HEK293 (cell line): ENCODE data around the gene B4GALT2.

ENCODE experiments used
- BCL11A ChIP-seq: fragments of 450-650 bp; formaldehyde crosslinking; IDR thresholded peaks from 2 replicates; pipeline ENCODE4 v1.5.1; 2016; ENCODE audit warnings: low read depth, missing biosample characterization, missing genetic modification characterization
- HOXD13 ChIP-seq: sonication (generic); formaldehyde crosslinking; IDR thresholded peaks from 2 replicates; pipeline ENCODE4 v1.8.0; 2022; ENCODE audit warnings: missing genetic modification reagents, borderline replicate concordance
- OVOL3 ChIP-seq: fragments of 450-650 bp; formaldehyde crosslinking; IDR thresholded peaks from 2 replicates; pipeline ENCODE4 v1.5.1; 2016; ENCODE audit warnings: missing biosample characterization, missing genetic modification characterization
- REPIN1 ChIP-seq: fragments of 450-650 bp; formaldehyde crosslinking; IDR thresholded peaks from 2 replicates; pipeline ENCODE4 v1.5.1; 2017; ENCODE audit warnings: missing biosample characterization, missing genetic modification characterization, low read depth
- ZNF140 ChIP-seq: fragments of 450-650 bp; formaldehyde crosslinking; IDR thresholded peaks from 2 replicates; pipeline ENCODE4 v1.5.1; 2016; ENCODE audit warnings: missing biosample characterization, missing genetic modification characterization
- ZNF624 ChIP-seq: fragments of 450-650 bp; formaldehyde crosslinking; IDR thresholded peaks from 2 replicates; pipeline ENCODE4 v1.5.1; 2017; ENCODE audit warnings: missing biosample characterization, missing genetic modification characterization
- ZNF76 ChIP-seq: fragments of 450-650 bp; formaldehyde crosslinking; IDR thresholded peaks from 2 replicates; pipeline ENCODE4; 2016; ENCODE audit warnings: low read depth, missing biosample characterization, missing genetic modification characterization, borderline replicate concordance
- ZNF777 ChIP-seq: fragments of 450-650 bp; formaldehyde crosslinking; IDR thresholded peaks from 2 replicates; pipeline ENCODE4 v1.5.1; 2017; ENCODE audit warnings: missing biosample characterization, missing genetic modification characterization, borderline replicate concordance
- TF ChIP-seq, protein P1 (sequence below): fragments of 450-650 bp; formaldehyde crosslinking; IDR thresholded peaks from 2 replicates; pipeline ENCODE4 v1.5.1; 2016; ENCODE audit warnings: missing biosample characterization, missing genetic modification characterization
- TF ChIP-seq, protein P2 (sequence below): fragments of 450-650 bp; formaldehyde crosslinking; IDR thresholded peaks from 2 replicates; pipeline ENCODE4 v1.5.1; 2016; ENCODE audit warnings: missing biosample characterization, missing genetic modification characterization
- TF ChIP-seq, protein P3 (sequence below): fragments of 450-650 bp; formaldehyde crosslinking; IDR thresholded peaks from 2 replicates; pipeline ENCODE4 v1.5.1; 2016; ENCODE audit warnings: missing biosample characterization, missing genetic modification characterization

DNA sequence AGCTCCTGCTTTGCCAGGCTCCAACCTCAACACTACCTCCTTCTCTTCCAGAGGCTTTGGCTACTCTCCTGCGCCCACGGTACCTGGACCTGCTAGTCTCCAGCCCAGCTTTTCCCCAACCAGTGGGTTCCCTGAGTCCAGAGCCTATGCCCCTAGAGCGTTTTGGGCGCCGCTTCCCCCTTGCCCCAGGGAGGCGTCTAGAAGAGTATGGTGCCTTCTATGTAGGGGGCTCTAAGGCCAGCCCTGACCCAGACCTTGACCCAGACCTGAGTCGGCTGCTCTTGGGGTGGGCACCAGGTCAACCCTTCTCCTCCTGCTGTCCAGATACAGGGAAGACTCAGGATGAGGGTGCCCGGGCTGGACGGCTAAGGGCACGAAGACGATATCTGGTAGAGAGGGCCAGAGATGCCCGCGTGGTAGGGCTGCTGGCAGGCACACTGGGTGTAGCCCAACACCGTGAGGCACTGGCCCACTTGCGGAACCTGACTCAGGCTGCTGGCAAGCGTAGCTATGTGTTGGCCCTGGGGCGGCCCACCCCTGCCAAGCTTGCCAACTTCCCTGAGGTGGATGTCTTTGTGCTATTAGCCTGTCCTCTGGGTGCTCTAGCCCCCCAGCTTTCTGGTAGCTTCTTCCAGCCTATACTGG lies 7.6 kb upstream of the B4GALT2 start:
- TF ChIP-seq, protein P1, sequence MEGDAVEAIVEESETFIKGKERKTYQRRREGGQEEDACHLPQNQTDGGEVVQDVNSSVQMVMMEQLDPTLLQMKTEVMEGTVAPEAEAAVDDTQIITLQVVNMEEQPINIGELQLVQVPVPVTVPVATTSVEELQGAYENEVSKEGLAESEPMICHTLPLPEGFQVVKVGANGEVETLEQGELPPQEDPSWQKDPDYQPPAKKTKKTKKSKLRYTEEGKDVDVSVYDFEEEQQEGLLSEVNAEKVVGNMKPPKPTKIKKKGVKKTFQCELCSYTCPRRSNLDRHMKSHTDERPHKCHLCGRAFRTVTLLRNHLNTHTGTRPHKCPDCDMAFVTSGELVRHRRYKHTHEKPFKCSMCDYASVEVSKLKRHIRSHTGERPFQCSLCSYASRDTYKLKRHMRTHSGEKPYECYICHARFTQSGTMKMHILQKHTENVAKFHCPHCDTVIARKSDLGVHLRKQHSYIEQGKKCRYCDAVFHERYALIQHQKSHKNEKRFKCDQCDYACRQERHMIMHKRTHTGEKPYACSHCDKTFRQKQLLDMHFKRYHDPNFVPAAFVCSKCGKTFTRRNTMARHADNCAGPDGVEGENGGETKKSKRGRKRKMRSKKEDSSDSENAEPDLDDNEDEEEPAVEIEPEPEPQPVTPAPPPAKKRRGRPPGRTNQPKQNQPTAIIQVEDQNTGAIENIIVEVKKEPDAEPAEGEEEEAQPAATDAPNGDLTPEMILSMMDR (tag by site-specific recombination) = no peak
- TF ChIP-seq, protein P2, sequence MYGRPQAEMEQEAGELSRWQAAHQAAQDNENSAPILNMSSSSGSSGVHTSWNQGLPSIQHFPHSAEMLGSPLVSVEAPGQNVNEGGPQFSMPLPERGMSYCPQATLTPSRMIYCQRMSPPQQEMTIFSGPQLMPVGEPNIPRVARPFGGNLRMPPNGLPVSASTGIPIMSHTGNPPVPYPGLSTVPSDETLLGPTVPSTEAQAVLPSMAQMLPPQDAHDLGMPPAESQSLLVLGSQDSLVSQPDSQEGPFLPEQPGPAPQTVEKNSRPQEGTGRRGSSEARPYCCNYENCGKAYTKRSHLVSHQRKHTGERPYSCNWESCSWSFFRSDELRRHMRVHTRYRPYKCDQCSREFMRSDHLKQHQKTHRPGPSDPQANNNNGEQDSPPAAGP = no peak
- no peak for TF ChIP-seq ZNF624 (tag by site-specific recombination)
- no peak for TF ChIP-seq BCL11A (tag by site-specific recombination)
- TF ChIP-seq ZNF76 (tag by site-specific recombination) = no peak
- TF ChIP-seq, protein P3, sequence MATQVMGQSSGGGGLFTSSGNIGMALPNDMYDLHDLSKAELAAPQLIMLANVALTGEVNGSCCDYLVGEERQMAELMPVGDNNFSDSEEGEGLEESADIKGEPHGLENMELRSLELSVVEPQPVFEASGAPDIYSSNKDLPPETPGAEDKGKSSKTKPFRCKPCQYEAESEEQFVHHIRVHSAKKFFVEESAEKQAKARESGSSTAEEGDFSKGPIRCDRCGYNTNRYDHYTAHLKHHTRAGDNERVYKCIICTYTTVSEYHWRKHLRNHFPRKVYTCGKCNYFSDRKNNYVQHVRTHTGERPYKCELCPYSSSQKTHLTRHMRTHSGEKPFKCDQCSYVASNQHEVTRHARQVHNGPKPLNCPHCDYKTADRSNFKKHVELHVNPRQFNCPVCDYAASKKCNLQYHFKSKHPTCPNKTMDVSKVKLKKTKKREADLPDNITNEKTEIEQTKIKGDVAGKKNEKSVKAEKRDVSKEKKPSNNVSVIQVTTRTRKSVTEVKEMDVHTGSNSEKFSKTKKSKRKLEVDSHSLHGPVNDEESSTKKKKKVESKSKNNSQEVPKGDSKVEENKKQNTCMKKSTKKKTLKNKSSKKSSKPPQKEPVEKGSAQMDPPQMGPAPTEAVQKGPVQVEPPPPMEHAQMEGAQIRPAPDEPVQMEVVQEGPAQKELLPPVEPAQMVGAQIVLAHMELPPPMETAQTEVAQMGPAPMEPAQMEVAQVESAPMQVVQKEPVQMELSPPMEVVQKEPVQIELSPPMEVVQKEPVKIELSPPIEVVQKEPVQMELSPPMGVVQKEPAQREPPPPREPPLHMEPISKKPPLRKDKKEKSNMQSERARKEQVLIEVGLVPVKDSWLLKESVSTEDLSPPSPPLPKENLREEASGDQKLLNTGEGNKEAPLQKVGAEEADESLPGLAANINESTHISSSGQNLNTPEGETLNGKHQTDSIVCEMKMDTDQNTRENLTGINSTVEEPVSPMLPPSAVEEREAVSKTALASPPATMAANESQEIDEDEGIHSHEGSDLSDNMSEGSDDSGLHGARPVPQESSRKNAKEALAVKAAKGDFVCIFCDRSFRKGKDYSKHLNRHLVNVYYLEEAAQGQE (tag by site-specific recombination) = no peak
- no peak for TF ChIP-seq ZNF777 (tag by site-specific recombination)
- TF ChIP-seq ZNF140 (tag by site-specific recombination) = no peak
- TF ChIP-seq OVOL3 (tag by site-specific recombination) = no peak
- no peak for TF ChIP-seq REPIN1 (tag by site-specific recombination)
- TF ChIP-seq HOXD13 = no peak
